ENCODE measurements around the gene DUSP8. TPM values are rescaled to one million over a fixed set of nuclear protein-coding genes. Genes with fewer than 3 reads are reported as not detected.

Gene DUSP8
- total RNA-seq, 1 experiment from 2014 or later: 3.5 TPM

DNA sequence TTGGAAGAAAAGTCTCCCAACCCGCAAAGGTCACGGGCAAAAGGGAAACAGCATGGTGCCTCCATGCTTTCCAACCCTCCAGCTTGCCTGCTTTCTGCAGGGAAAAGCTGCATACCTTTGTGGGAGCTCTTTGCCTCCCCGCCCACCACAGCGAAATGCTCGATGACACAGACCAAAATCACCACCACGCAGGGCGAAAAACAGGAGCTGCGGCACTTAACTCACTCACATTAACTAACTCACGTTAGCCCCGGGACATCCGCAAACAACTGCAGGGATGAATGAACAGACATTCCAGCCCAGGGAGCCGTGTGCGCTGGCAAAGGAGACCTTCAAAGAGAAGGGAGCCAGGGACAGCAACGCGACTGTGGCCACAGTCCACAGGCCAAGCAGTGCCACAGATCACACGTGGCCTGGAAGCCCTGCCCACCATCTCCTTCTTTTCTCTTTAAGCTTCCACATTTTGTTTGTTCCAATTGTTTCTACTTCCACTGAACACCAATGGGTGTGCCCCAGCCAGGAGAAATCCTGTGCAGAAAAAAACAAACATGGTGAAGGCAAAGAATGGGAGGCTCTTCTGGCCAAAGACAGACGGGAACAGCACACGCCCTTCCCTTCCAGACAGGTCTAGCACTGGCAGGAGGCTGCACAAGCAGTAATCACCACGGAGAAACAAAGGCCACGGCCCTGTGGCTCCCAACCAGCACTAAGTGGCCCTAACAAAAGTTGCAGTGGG, 39.3 kb downstream of the DUSP8 start:
- DNase-seq (ENCODE audit: low read depth): peak; percentile 31

DNA sequence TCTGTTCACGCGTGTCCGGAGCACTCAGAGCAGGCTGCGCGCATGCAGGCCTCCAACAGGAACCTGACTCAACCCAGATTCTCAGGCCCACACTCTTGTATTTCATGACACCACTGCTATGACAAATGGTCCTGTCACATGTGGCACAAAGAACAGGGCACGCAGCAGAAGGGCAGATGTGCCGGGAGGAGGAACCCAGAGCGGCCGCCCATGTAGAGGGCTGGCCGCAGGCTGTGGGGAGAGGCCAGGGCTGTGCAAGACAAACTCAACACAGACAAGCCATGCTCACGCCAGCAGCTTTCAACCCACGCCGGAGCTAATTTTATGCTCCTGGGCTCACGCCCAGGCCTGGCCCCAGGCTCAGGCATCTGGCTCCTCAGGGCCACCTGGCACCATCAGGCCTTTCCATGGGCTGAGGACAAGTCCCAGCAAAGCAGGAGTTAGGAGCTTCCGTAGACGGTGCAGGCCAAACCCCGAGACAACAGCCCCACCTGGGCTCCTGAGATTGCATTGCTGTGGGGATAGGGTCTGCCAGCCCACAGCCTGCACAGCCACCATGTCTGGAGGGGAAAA, 40.0 kb downstream of the DUSP8 start:
- no peak for DNase-seq (ENCODE audit: low read depth)

DNA sequence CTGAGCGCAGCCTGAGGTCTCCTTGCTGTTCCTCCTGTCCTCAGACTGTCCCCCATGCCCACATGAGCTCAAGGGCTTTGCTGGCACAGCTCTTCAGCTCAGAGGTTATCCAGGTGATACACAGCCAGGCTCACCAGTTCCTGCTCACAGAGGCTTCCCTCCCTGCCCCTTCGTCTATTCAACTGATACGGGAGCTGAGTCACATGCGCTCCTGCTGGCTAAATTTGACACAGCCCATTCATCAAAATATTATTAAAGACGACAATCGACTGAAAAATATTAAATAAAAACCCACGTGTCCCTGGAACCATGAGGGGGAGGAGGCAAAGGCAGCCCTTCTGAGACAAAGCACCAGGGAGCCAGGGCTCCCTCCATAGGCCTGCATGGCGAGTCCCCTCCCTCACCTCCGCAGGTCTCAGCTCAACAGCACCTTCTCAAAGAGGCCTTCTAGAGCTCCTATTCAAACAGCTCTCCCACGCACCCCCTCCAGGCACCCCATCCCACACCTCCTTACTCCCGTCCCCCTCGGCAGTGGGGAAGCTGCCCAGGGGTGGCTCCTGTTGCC, 40.5 kb downstream of the DUSP8 start:
- no peak for DNase-seq (ENCODE audit: low read depth)

DNA sequence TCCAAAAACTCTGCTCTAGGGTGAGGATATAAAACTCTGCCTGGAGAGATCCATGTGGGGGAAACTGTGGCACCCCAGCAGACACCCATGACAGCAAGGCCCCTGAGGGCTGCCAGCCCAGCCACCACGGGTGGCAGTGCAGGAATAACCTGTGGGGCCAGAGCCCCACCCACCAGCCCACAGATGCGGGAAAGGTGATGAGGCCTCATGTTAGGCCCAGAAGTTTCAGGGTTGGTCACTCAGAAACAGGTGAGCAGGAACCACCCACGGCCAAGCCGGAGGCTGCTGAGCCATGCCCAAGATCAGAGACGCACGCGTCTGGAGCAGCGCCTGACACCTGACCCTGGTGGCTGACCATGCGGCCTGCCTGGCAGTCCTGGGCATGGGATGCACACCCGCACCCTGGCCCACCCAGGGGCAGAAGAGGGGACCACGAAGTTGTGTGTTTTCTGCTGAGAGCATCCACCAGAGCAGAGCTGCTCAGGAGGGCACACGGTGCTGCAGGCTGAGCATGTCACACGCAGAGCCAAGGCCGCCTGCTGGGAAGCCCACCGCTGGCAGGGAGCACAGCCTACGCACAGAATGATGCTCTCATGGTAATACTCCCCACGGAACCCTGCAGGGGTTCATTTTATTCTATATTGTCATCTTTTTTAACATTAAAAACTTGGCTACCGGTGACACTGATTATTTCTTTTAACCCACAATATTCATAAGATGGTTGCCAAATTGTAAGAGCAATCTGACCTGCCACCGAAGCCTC, 41.2 kb downstream of the DUSP8 start:
- no peak for DNase-seq (ENCODE audit: low read depth)

DNA sequence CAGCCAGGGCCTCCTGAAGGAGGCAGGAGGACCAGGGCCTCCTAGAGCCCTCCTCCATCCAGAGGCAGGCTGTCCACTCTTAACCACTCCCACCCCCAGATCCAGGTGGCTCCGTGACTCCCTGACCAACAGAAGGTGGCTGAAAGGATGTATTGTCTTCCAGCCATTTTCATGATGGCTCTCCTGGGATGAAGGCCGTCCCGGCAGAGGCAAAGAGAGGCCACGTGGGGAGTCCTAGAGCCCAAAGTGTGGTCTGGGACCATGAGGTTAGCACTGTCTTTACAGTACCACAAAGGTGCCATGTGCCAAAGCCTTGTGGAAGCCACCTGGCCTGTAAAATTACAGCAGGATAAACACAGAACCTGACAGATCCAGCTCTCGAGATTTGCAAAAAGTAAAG, 42.3 kb downstream of the DUSP8 start:
- no peak for DNase-seq (ENCODE audit: low read depth)

- DNase-seq (ENCODE audit: low read depth): no peak
These were observed 42.8 kb downstream of the DUSP8 start for GRCh38 chr11:1529286-1529685.

DNA sequence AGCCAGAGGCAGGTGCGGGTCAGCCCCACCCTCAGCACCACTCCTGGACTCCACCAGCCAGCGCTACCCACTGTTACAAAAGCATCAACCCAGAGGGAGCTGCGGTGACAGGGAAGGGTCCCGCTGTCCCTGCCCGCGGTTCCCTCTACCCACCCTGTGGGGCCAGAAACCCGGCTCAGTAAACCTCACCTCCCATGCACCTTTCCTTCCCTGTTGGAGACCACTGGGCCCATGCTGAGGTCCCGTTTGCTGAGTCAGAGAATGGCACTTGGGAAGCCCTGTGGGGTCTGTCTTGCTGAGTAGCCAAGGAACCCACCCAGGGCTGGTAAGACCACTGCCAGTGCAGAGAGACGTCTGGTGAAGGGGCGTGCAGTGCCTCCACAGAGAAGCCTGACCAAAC, 43.4 kb downstream of the DUSP8 start:
- no peak for DNase-seq (ENCODE audit: low read depth)

DNA sequence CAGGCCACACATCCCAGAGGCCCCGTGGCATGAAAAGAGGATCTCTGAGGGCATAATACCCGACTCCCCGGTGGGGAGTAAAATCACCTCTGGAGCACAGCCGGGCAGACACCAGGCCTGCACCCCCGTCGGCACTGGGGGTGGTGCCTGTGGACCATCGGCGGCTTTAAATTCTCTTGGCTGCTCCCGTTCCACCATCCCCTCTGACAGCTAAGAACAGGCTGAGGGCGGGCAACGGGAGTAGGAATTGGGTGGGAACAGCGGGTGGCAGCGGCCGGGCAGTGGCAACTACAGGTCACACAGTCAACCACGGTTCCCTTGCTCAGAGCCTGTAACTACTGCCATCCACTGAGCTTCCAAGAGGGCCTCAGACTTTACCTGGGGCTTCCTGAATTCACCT, 45.3 kb downstream of the DUSP8 start:
- DNase-seq (ENCODE audit: low read depth): no peak

DNA sequence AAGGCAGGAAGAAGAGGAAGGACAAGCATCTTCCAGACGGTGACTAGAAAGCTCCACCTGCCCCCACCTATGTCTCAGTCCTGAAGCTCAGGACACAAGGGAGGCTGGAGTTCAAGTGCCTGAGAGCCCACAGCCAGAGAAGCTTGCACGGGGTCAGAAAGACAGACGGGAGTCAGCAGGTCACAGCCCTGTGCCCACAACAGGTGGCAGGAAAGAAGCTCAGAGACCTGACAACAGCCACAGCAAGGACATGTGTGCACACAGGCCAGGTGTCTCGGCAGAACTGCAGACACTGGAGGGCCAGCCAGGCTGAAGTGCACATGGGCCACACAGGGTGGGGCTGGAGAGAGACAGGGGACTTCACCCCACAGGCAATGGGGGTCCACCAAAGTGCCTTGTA, 48.3 kb downstream of the DUSP8 start:
- DNase-seq (ENCODE audit: low read depth): no peak

- no peak for DNase-seq (ENCODE audit: low read depth)
These were observed 49.0 kb downstream of the DUSP8 start for GRCh38 chr11:1523077-1523476.

DNA sequence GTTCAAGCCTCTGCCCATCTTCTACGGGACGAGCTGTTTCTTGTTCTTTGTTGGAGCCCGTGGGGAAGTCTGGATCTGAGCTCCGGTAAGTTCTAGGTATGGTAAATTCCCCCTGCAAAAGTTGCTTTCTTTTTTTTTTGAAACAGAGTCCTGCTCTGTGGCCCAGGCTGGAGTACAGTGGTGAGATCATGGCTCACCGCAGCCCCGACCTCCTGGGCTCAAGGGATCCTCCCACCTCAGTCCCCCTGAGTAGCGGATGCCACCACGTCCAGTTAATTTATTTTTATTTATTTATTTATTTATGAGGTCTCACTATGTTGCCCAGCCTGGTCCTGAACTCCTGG, 50.0 kb downstream of the DUSP8 start:
- no peak for DNase-seq (ENCODE audit: low read depth)

- DNase-seq (ENCODE audit: low read depth): no peak
These were observed 50.5 kb downstream of the DUSP8 start for GRCh38 chr11:1521382-1522080.

DNA sequence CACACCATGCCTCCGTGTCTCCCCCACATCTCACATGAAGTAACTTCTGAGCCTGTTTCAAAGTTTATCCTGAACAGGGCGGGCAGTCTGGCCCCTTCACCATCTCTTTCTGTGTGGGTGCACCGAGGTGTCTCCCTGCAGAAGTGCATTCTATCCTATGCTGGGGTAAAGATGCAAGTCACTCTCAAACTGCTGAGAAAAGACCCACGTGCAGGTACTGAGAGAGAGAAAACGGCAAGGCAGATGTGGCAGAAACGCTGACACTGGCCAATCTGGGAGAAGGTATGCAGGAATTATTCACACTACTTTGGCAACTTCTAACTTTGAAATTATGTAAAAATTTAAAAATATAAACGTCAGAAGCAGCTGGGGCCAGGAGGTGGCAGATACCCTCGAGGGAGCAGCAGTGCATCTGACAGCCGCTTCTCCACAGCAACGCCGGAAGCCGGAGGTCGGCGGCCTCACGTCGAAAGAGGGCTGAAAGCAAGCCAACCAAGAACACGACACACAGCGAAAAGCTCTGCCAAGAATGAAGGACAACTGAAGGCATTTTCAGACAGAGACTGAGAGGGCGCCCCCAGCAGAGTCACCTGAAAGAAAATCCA, 51.3 kb downstream of the DUSP8 start:
- DNase-seq (ENCODE audit: low read depth): no peak

DNA sequence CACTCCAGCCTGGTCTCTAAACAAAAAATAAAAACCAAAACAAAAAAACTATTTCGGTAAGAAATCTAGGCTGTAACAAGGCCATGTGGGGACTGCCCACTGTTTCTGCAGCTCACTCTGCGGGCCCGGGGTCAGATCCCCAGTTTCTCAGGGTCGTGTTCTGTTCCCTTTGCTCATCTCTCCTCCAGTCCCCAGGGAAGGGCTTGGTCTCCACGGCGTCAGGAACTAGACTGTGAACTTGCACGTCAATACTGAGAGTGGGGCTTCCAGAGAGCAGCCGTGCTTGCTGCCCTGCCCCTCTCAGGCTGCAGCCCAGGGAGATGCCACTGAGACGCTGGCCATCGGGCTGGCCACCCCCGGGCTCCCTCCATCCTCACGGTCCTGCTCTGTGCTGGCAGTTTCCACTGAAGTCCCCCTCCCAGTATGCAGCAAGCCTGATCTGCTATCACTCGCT, 51.8 kb downstream of the DUSP8 start:
- DNase-seq (ENCODE audit: low read depth): no peak

GRCh38 chr11:1519028-1520010, 52.8 kb downstream of the DUSP8 start:
- DNase-seq (ENCODE audit: low read depth): no peak

- no peak for DNase-seq (ENCODE audit: low read depth)
These were observed 53.8 kb downstream of the DUSP8 start for GRCh38 chr11:1518301-1518700.

- DNase-seq (ENCODE audit: low read depth): no peak
These were observed 54.7 kb downstream of the DUSP8 start for GRCh38 chr11:1517117-1518005.

GRCh38 chr11:1516273-1517067, 55.6 kb downstream of the DUSP8 start:
- DNase-seq (ENCODE audit: low read depth): peak; percentile 95

Data from M059J (cell line).